Measurements from ENCODE around the gene ZCCHC2. TPM values are rescaled to one million over a fixed set of nuclear protein-coding genes. Genes with fewer than 3 reads are reported as not detected.

The ZCCHC2 gene
- total RNA-seq, 4 donors from 2014 or later = 16.8 to 30.8 (median 22.7) TPM

GRCh38 chr18:62614494-62614893 is 91.7 kb downstream of the ZCCHC2 start:
- Histone ChIP-seq H3K36me3 (no peaks in the 10 kb centered on the region), H3K4me1 (peaks cover 0 to 24% (median 0%) of the 10 kb centered on the region in 3 donors), H3K27me3 (peaks cover 25% of the 10 kb centered on the region), H3K9me3 (no peaks in the 10 kb centered on the region), H3K27ac (no peak overlapping the region), H3K4me3 (no peak overlapping the region)
- TF ChIP-seq POLR2AphosphoS5 (IDR thresholded peaks at IDR 0.05) (no peak), POLR2A (IDR thresholded peaks at IDR 0.05) (no peak), EP300 (IDR thresholded peaks at IDR 0.05) (no peak)
- TF ChIP-seq, protein P1, sequence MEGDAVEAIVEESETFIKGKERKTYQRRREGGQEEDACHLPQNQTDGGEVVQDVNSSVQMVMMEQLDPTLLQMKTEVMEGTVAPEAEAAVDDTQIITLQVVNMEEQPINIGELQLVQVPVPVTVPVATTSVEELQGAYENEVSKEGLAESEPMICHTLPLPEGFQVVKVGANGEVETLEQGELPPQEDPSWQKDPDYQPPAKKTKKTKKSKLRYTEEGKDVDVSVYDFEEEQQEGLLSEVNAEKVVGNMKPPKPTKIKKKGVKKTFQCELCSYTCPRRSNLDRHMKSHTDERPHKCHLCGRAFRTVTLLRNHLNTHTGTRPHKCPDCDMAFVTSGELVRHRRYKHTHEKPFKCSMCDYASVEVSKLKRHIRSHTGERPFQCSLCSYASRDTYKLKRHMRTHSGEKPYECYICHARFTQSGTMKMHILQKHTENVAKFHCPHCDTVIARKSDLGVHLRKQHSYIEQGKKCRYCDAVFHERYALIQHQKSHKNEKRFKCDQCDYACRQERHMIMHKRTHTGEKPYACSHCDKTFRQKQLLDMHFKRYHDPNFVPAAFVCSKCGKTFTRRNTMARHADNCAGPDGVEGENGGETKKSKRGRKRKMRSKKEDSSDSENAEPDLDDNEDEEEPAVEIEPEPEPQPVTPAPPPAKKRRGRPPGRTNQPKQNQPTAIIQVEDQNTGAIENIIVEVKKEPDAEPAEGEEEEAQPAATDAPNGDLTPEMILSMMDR (IDR thresholded peaks at IDR 0.05) = no peak
- ATAC-seq = no peak
- WGBS, 2 donors (ENCODE audit: low coverage in 1 of 2) = 77 to 100% methylated on average over 2 to 6 of the region's 9 CpGs

DNA sequence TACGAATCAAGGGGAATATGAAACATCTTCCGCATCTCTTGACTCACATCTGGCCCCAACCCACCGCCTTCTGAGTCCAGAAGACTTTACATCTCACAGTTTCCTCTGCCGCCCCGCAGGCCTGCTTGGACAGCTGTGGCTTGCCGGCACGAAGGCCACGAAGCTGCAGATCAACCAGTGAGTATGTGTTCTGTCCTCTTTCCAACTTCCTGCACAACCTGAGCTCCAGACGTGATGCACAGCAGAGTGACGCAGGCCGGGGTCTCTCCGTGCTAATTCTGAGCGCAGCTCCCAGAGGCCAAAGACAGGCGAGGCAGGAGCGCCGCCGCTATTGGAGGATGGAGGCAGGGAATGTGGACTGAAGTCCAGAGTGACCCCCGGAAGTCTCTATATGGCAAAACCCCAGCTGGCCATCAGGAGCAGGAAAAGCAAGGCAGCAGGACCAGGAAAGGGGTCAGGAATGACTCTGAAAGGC is 93.5 kb downstream of the ZCCHC2 start:
- no peaks in the 10 kb centered on the region for H3K9me3 ChIP-seq
- ATAC-seq = peak; percentile 49
- H3K36me3 ChIP-seq = no peaks in the 10 kb centered on the region
- peak overlapping the region in 3 of 4 donors; percentile 24 to 51 (median 37) for H3K27ac ChIP-seq
- 39 to 48% methylated on average over 4 to 8 of the region's 18 CpGs for WGBS, 2 donors (ENCODE audit: low coverage in 1 of 2)
- peaks cover 18% of the 10 kb centered on the region for H3K27me3 ChIP-seq
- TF ChIP-seq, protein P1 (IDR thresholded peaks at IDR 0.05) = no peak
- no peak for TF ChIP-seq EP300 (IDR thresholded peaks at IDR 0.05)
- peak; percentile 29 for TF ChIP-seq POLR2AphosphoS5 (IDR thresholded peaks at IDR 0.05)
- no peak overlapping the region for H3K4me3 ChIP-seq
- H3K4me1 ChIP-seq = peaks cover 0 to 9% (median 0%) of the 10 kb centered on the region in 3 donors

DNA sequence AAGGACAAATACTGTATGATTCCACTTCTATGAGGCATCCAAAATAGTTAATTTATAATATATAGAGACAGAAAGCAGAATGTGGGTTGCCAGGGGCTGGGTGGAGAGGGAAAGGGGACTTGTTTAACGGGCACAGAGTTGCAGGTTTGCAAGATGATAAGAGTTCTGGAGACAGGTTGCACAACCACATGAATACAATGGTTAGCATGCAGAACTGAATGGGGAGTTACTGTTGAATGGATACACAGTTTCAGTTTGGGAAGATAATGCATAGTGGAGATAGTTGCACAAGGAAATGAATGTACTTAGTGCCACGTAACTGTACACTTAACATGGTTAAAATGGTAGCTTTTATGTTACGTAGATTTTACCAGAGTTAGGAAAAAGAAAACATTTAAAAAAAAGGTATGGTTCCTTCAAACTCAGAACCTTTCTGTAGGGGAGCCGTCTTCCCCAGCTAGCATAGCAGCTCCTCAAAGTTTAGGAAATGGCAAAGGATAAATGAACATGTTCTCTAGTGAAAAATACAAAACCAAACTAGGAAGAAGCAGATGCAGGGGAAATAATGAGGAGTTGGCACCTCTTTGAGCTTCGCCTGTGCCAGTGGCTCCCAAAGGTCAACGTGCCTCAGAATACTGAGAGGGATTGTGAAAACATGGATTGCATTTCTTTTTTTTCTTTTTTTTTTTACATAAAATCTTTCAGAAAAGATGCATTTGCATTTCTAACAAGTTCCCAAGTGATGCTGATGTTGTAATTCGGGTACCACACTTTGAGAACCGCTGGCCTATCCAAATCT is 95.2 kb downstream of the ZCCHC2 start:
- Histone ChIP-seq H3K4me3 (no peak overlapping the region), H3K27ac (no peak overlapping the region), H3K9me3 (no peaks in the 10 kb centered on the region), H3K4me1 (no peaks in the 10 kb centered on the region), H3K27me3 (peaks cover 12% of the 10 kb centered on the region), H3K36me3 (no peaks in the 10 kb centered on the region)
- ATAC-seq = no peak
- WGBS, 2 donors (ENCODE audit: low coverage in 1 of 2) = 86% methylated on average over 8 of the region's 8 CpGs
- TF ChIP-seq POLR2AphosphoS5 (IDR thresholded peaks at IDR 0.05) = no peak
- no peak for TF ChIP-seq POLR2A (IDR thresholded peaks at IDR 0.05)
- TF ChIP-seq EP300 (IDR thresholded peaks at IDR 0.05) = no peak
- TF ChIP-seq, protein P1 (IDR thresholded peaks at IDR 0.05) = no peak

- WGBS, 2 donors (ENCODE audit: low coverage in 1 of 2) = 100% methylated on average over 1 of the region's 1 CpG
- Histone ChIP-seq H3K9me3 (no peaks in the 10 kb centered on the region), H3K36me3 (no peaks in the 10 kb centered on the region), H3K27me3 (peaks cover 12% of the 10 kb centered on the region), H3K27ac (no peak overlapping the region), H3K4me3 (no peak overlapping the region), H3K4me1 (no peaks in the 10 kb centered on the region)
- no peak for ATAC-seq
- no peak for TF ChIP-seq EP300 (IDR thresholded peaks at IDR 0.05)
- TF ChIP-seq, protein P1 (IDR thresholded peaks at IDR 0.05) = no peak
- TF ChIP-seq POLR2AphosphoS5 (IDR thresholded peaks at IDR 0.05) = no peak
- TF ChIP-seq POLR2A (IDR thresholded peaks at IDR 0.05) = no peak
Observed at GRCh38 chr18:62618735-62619134, 95.9 kb downstream of the ZCCHC2 start.

DNA sequence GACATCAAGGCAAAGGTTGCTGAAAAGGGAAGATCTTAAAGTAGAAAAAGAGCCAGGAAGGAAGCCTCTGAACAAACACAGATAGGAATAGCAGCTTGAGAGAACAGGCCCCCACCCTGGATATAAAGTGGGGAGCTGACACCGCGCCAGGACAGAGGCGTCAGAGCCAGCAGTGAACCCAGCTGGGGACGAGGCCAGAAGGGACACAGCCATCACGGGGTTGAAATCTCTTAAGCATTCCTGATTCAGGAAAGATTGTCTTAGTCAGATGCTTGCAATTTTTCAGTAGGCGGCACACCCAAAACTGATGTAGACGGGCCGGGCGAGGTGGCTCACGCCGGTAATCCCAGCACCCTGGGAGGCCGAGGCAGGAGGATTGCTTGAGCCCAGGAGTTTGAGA is 98.7 kb downstream of the ZCCHC2 start:
- TF ChIP-seq EP300 (IDR thresholded peaks at IDR 0.05) (no peak), POLR2AphosphoS5 (IDR thresholded peaks at IDR 0.05) (no peak), POLR2A (IDR thresholded peaks at IDR 0.05) (no peak)
- TF ChIP-seq, protein P1 (IDR thresholded peaks at IDR 0.05) = no peak
- Histone ChIP-seq H3K27me3 (peaks cover 9% of the 10 kb centered on the region), H3K36me3 (no peaks in the 10 kb centered on the region), H3K9me3 (no peaks in the 10 kb centered on the region), H3K4me1 (peaks cover 0 to 7% (median 2%) of the 10 kb centered on the region in 3 donors), H3K27ac (peak overlapping the region in 3 of 4 donors; percentile 25 to 54 (median 54)), H3K4me3 (no peak overlapping the region)
- 46% methylated on average over 6 of the region's 12 CpGs; no CpG with 5 or more reads in 1 of the 2 donors for WGBS, 2 donors (ENCODE audit: low coverage in 1 of 2)
- peak; percentile 80 for ATAC-seq
